ENCODE data around the gene TYW1B.
"Not testable (repeated sequence)": the region's sequence is repeated elsewhere in the genome, so short reads cannot be mapped to it uniquely, and the experiment has no call there.

- not testable (repeated sequence) for TF ChIP-seq CTCF (conservative IDR thresholded peaks at IDR 0.05); ZFX (IDR thresholded peaks at IDR 0.05)
These were observed 199.6 kb downstream of the TYW1B start for GRCh38 chr7:72628375-72628774.
